Smooth muscle cell (in vitro differentiated cells): ENCODE results near the gene NCBP2L. TPM values are rescaled to one million over a fixed set of nuclear protein-coding genes. Genes with fewer than 3 reads are reported as not detected.

Source experiments
- DNase-seq: peaks from one replicate; lab custom pipeline; 2025; ENCODE audit not compliant: unreplicated experiment; lab: John Stamatoyannopoulos, UW
- H2AFZ ChIP-seq: fragments of 200-600 bp; sonication (generic); 2 replicates; pipeline ENCODE4 v1.6.0; 2016; ENCODE audit warnings: antibody characterized with exemption, low read depth, mild to moderate bottlenecking
- H3F3A ChIP-seq: fragments of 200-600 bp; sonication (generic); 2 replicates; pipeline ENCODE4 v1.6.0; 2017; ENCODE audit warnings: antibody characterized with exemption, low read depth
- H3K27ac ChIP-seq: fragments of 200-600 bp; sonication (generic); 2 replicates; pipeline ENCODE4 v1.5.1; 2016; ENCODE audit warnings: low read depth, mild to moderate bottlenecking
- H3K27me3 ChIP-seq: fragments of 200-600 bp; sonication (generic); 2 replicates; pipeline ENCODE4 v1.6.1; 2016; ENCODE audit warnings: low read depth, mild to moderate bottlenecking
- H3K36me3 ChIP-seq: fragments of 200-600 bp; sonication (generic); 2 replicates; pipeline ENCODE4 v1.5.1; 2016; ENCODE audit warnings: low read depth
- H3K4me1 ChIP-seq: fragments of 200-600 bp; sonication (generic); 2 replicates; pipeline ENCODE4 v1.5.1; 2016; ENCODE audit warnings: low read depth
- H3K4me2 ChIP-seq: fragments of 200-600 bp; sonication (generic); 2 replicates; pipeline ENCODE4 v1.6.0; 2016; ENCODE audit warnings: mild to moderate bottlenecking
- H3K4me3 ChIP-seq: fragments of 200-600 bp; sonication (generic); 2 replicates; pipeline ENCODE4 v1.5.1; 2016; ENCODE audit warnings: mild to moderate bottlenecking
- H3K79me2 ChIP-seq: fragments of 200-600 bp; sonication (generic); 2 replicates; pipeline ENCODE4 v1.6.0; 2016; ENCODE audit warnings: low read depth, mild to moderate bottlenecking
- H3K9ac ChIP-seq: fragments of 200-600 bp; sonication (generic); 2 replicates; pipeline ENCODE4 v1.6.0; 2016; ENCODE audit warnings: low read depth
- H3K9me3 ChIP-seq: fragments of 200-600 bp; sonication (generic); replicated peaks from 2 replicates; pipeline ENCODE4 v1.5.1; 2016; ENCODE audit warnings: low read depth
- H4K20me1 ChIP-seq: fragments of 200-600 bp; sonication (generic); 2 replicates; pipeline ENCODE4 v1.6.0; 2016; ENCODE audit warnings: low read depth
- whole genome bisulfite sequencing: methylation state at CpG from one replicate; pipeline ENCODE4 v1.1.7; 2016; ENCODE audit warnings: low lambda C conversion rate; 5-methylcytosine and 5-hydroxymethylcytosine counted together
- polyA plus RNA-seq: library from polyadenylated mRNA; unstranded; fragments of >200 nt; fragmentation: Nextera tagmentation; extraction: Ambion mirVana; gene quantifications from 2 replicates; pipeline ENCODE4 v1.2.1, GENCODE V29; 2016
- total RNA-seq: library from RNA; depleted of rRNA; stranded (reverse); fragments of >200 nt; gene quantifications from 2 replicates; pipeline ENCODE4 v1.2.3, GENCODE V29; 2014
- TF ChIP-seq, protein P1 (sequence below): fragments of 200-600 bp; sonication (generic); IDR thresholded peaks from 2 replicates; pipeline ENCODE4 v1.5.1; 2017; ENCODE audit warnings: borderline replicate concordance, mild to moderate bottlenecking, antibody characterized with exemption; ENCODE audit not compliant: insufficient read depth, poor library complexity, severe bottlenecking

NCBP2L gene
- total and polyA plus RNA-seq, 2 experiments from 2014 or later: not detected

DNA sequence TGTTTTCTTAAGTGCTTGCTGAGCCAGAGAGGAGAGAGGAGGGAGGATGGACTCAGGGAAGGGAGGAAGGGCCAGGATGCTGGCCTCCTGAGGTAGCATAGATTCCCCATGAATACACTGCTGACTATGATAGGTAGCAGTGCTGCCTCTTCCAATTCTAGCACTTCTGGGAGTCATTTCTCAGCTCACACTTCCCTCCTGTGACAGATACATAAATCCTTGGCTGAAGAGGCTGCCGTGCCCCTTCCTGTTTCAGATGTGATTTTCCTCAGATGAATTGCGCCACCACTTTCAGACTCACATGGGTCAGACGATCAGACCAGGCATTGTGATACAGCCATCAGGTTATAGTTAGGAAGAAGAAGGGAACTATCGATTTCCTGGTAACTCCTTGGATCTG is 24.3 kb upstream of the NCBP2L start:
- 74% methylated on average over 4 of the region's 4 CpGs for whole genome bisulfite sequencing

GRCh38 chrX:107755721-107756120 is 21.8 kb upstream of the NCBP2L start:
- Histone ChIP-seq H3K9me3 (no peaks in the 10 kb centered on the region), H3K27ac (no peak overlapping the region), H3K4me2 (no peak overlapping the region), H4K20me1 (no peaks in the 10 kb centered on the region), H3K9ac (no peak overlapping the region), H3K36me3 (no peaks in the 10 kb centered on the region), H3K4me1 (no peaks in the 10 kb centered on the region), H2AFZ (no peak overlapping the region), H3K27me3 (no peaks in the 10 kb centered on the region), H3K79me2 (no peaks in the 10 kb centered on the region), H3K4me3 (no peak overlapping the region), H3F3A (no peaks in the 10 kb centered on the region)
- no peak for DNase-seq
- 88% methylated on average over 3 of the region's 3 CpGs for WGBS
- TF ChIP-seq, protein P1, sequence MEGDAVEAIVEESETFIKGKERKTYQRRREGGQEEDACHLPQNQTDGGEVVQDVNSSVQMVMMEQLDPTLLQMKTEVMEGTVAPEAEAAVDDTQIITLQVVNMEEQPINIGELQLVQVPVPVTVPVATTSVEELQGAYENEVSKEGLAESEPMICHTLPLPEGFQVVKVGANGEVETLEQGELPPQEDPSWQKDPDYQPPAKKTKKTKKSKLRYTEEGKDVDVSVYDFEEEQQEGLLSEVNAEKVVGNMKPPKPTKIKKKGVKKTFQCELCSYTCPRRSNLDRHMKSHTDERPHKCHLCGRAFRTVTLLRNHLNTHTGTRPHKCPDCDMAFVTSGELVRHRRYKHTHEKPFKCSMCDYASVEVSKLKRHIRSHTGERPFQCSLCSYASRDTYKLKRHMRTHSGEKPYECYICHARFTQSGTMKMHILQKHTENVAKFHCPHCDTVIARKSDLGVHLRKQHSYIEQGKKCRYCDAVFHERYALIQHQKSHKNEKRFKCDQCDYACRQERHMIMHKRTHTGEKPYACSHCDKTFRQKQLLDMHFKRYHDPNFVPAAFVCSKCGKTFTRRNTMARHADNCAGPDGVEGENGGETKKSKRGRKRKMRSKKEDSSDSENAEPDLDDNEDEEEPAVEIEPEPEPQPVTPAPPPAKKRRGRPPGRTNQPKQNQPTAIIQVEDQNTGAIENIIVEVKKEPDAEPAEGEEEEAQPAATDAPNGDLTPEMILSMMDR: no peak

More for the DNA sequence above, 24.3 kb upstream of the NCBP2L start:
- DNase-seq: no peak
- no peaks in the 10 kb centered on the region for H3K27me3 ChIP-seq
- H3K4me3 ChIP-seq: no peak overlapping the region
- H3K79me2 ChIP-seq: no peaks in the 10 kb centered on the region
- TF ChIP-seq, protein P1: no peak
- no peak overlapping the region for H3K9ac ChIP-seq
- no peaks in the 10 kb centered on the region for H3F3A ChIP-seq
- peaks cover 3% of the 10 kb centered on the region for H3K4me1 ChIP-seq
- H4K20me1 ChIP-seq: no peaks in the 10 kb centered on the region
- no peaks in the 10 kb centered on the region for H3K9me3 ChIP-seq
- no peak overlapping the region for H3K4me2 ChIP-seq
- H3K27ac ChIP-seq: no peak overlapping the region
- H3K36me3 ChIP-seq: no peaks in the 10 kb centered on the region
- no peak overlapping the region for H2AFZ ChIP-seq

GRCh38 chrX:107758231-107758766 is 19.2 kb upstream of the NCBP2L start:
- no peaks in the 10 kb centered on the region for H4K20me1 ChIP-seq
- 92% methylated on average over 5 of the region's 5 CpGs for WGBS
- H3K27ac ChIP-seq: no peak overlapping the region
- no peak overlapping the region for H3K4me2 ChIP-seq
- no peaks in the 10 kb centered on the region for H3K27me3 ChIP-seq
- TF ChIP-seq, protein P1: no peak
- no peaks in the 10 kb centered on the region for H3K9me3 ChIP-seq
- no peak overlapping the region for H3K4me3 ChIP-seq
- H3K79me2 ChIP-seq: no peaks in the 10 kb centered on the region
- no peaks in the 10 kb centered on the region for H3K4me1 ChIP-seq
- DNase-seq: no peak
- H3F3A ChIP-seq: no peaks in the 10 kb centered on the region
- H3K36me3 ChIP-seq: no peaks in the 10 kb centered on the region
- H2AFZ ChIP-seq: no peak overlapping the region
- no peak overlapping the region for H3K9ac ChIP-seq
